ENCODE data around the gene PCNX3. TPM values are rescaled to one million over a fixed set of nuclear protein-coding genes. Genes with fewer than 3 reads are reported as not detected.

Gene PCNX3
- polyA plus RNA-seq, 1 donor from 2014 or later, result 7.8 TPM

- H3K9ac ChIP-seq (ENCODE audit: low read length), result no peak overlapping the region
- H3K4me3 ChIP-seq (ENCODE audit: low read length), result no peak overlapping the region
- no peaks in the 10 kb centered on the region for H3K9me2 ChIP-seq (ENCODE audit: insufficient read depth, low read length)
- H2AFZ ChIP-seq (ENCODE audit: low read depth, low read length), result no peak overlapping the region
- TF ChIP-seq POLR2AphosphoS5 (IDR thresholded peaks at IDR 0.05) (no peak), EZH2 (IDR thresholded peaks at IDR 0.05; ENCODE audit: borderline replicate concordance, insufficient read depth, low read length, poor library complexity, severe bottlenecking) (no peak)
- no peaks in the 10 kb centered on the region for H4K20me1 ChIP-seq (ENCODE audit: insufficient read depth)
- H3K27ac ChIP-seq (ENCODE audit: low read length), result no peak overlapping the region
- H3K27me3 ChIP-seq (ENCODE audit: insufficient read depth, low read depth, low read length), result no peaks in the 10 kb centered on the region
- H3K4me2 ChIP-seq (ENCODE audit: low read length), result no peak overlapping the region
- no peaks in the 10 kb centered on the region for H3K36me3 ChIP-seq (ENCODE audit: insufficient read depth, low read length)
- H3K9me3 ChIP-seq (ENCODE audit: low read length), result no peaks in the 10 kb centered on the region
- H3K79me2 ChIP-seq (replicated peaks; ENCODE audit: insufficient read depth, low read length), result no peaks in the 10 kb centered on the region
- no peaks in the 10 kb centered on the region for H3F3A ChIP-seq (ENCODE audit: insufficient read depth, low read length, poor library complexity, severe bottlenecking)
Measured at GRCh38 chr11:65624931-65625627, 9.5 kb downstream of the PCNX3 start.

- Histone ChIP-seq H2AFZ (ENCODE audit: low read depth, low read length) (no peak overlapping the region), H4K20me1 (ENCODE audit: insufficient read depth) (no peaks in the 10 kb centered on the region), H3K9me2 (ENCODE audit: insufficient read depth, low read length) (no peaks in the 10 kb centered on the region), H3K27me3 (ENCODE audit: insufficient read depth, low read depth, low read length) (no peaks in the 10 kb centered on the region), H3K27ac (ENCODE audit: low read length) (no peak overlapping the region), H3K9me3 (ENCODE audit: low read length) (no peaks in the 10 kb centered on the region), H3F3A (ENCODE audit: insufficient read depth, low read length, poor library complexity, severe bottlenecking) (no peaks in the 10 kb centered on the region), H3K4me3 (ENCODE audit: low read length) (no peak overlapping the region), H3K36me3 (ENCODE audit: insufficient read depth, low read length) (no peaks in the 10 kb centered on the region), H3K9ac (ENCODE audit: low read length) (no peak overlapping the region), H3K4me2 (ENCODE audit: low read length) (no peak overlapping the region), H3K79me2 (replicated peaks; ENCODE audit: insufficient read depth, low read length) (no peaks in the 10 kb centered on the region)
- peak; percentile 41 for TF ChIP-seq CTCF (IDR thresholded peaks at IDR 0.05; ENCODE audit: poor library complexity, severe bottlenecking)
- TF ChIP-seq RAD21 (conservative IDR thresholded peaks at IDR 0.05), result peak; percentile 31
- TF ChIP-seq REST (IDR thresholded peaks at IDR 0.05; ENCODE audit: borderline replicate concordance), result no peak
Measured at GRCh38 chr11:65625628-65626342, 10.2 kb downstream of the PCNX3 start.

GRCh38 chr11:65627202-65627601, 11.6 kb downstream of the PCNX3 start:
- Histone ChIP-seq H3K9me2 (ENCODE audit: insufficient read depth, low read length) (no peaks in the 10 kb centered on the region), H4K20me1 (ENCODE audit: insufficient read depth) (no peaks in the 10 kb centered on the region), H3K36me3 (ENCODE audit: insufficient read depth, low read length) (no peaks in the 10 kb centered on the region), H3K4me3 (ENCODE audit: low read length) (no peak overlapping the region), H3K9ac (ENCODE audit: low read length) (no peak overlapping the region), H3K27me3 (ENCODE audit: insufficient read depth, low read depth, low read length) (no peaks in the 10 kb centered on the region), H3K27ac (ENCODE audit: low read length) (no peak overlapping the region), H3K9me3 (ENCODE audit: low read length) (no peaks in the 10 kb centered on the region), H3K79me2 (replicated peaks; ENCODE audit: insufficient read depth, low read length) (no peaks in the 10 kb centered on the region), H3F3A (ENCODE audit: insufficient read depth, low read length, poor library complexity, severe bottlenecking) (no peaks in the 10 kb centered on the region), H3K4me2 (ENCODE audit: low read length) (no peak overlapping the region), H2AFZ (ENCODE audit: low read depth, low read length) (no peak overlapping the region)
- TF ChIP-seq CTCF (IDR thresholded peaks at IDR 0.05; ENCODE audit: poor library complexity, severe bottlenecking) (no peak), POLR2AphosphoS5 (IDR thresholded peaks at IDR 0.05) (no peak), RAD21 (conservative IDR thresholded peaks at IDR 0.05) (no peak), MXI1 (conservative IDR thresholded peaks at IDR 0.05; ENCODE audit: poor library complexity, severe bottlenecking) (no peak), EZH2 (IDR thresholded peaks at IDR 0.05; ENCODE audit: borderline replicate concordance, insufficient read depth, low read length, poor library complexity, severe bottlenecking) (no peak), SMC3 (conservative IDR thresholded peaks at IDR 0.05; ENCODE audit: poor library complexity) (no peak), REST (IDR thresholded peaks at IDR 0.05; ENCODE audit: borderline replicate concordance) (no peak), TAF1 (IDR thresholded peaks at IDR 0.05; ENCODE audit: low read depth) (no peak), EP300 (conservative IDR thresholded peaks at IDR 0.05; ENCODE audit: poor library complexity, severe bottlenecking) (no peak)
